NK-92 treated with Interleukin-12 subunit alpha and Interleukin-12 subunit beta, amount 100 ng/mL, for 24 hours (cell line): Measurements from ENCODE around the gene CA9.

Experiments
- DNase-seq: peaks from one replicate; lab custom pipeline; 2025; lab: John Stamatoyannopoulos, UW

Gene CA9

GRCh38 chr9:35675732-35676392, 2.1 kb downstream of the CA9 start:
- DNase-seq: no peak

GRCh38 chr9:35679091-35679490, 5.4 kb downstream of the CA9 start:
- DNase-seq: no peak

GRCh38 chr9:35679766-35680330, 6.1 kb downstream of the CA9 start:
- DNase-seq: no peak

DNA sequence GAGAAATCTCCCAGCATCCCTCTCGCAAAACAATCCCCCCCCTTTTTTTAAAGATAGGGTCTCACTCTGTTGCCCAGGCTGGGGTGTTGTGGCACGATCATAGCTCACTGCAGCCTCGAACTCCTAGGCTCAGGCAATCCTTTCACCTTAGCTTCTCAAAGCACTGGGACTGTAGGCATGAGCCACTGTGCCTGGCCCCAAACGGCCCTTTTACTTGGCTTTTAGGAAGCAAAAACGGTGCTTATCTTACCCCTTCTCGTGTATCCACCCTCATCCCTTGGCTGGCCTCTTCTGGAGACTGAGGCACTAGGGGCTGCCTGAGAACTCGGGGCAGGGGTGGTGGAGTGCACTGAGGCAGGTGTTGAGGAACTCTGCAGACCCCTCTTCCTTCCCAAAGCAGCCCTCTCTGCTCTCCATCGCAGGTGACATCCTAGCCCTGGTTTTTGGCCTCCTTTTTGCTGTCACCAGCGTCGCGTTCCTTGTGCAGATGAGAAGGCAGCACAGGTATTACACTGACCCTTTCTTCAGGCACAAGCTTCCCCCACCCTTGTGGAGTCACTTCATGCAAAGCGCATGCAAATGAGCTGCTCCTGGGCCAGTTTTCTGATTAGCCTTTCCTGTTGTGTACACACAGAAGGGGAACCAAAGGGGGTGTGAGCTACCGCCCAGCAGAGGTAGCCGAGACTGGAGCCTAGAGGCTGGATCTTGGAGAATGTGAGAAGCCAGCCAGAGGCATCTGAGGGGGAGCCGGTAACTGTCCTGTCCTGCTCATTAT, 6.8 kb downstream of the CA9 start:
- no peak for DNase-seq

- no peak for DNase-seq
Observed at GRCh38 chr9:35681341-35682002, 7.7 kb downstream of the CA9 start.

GRCh38 chr9:35682051-35682450, 8.3 kb downstream of the CA9 start:
- DNase-seq: no peak

DNA sequence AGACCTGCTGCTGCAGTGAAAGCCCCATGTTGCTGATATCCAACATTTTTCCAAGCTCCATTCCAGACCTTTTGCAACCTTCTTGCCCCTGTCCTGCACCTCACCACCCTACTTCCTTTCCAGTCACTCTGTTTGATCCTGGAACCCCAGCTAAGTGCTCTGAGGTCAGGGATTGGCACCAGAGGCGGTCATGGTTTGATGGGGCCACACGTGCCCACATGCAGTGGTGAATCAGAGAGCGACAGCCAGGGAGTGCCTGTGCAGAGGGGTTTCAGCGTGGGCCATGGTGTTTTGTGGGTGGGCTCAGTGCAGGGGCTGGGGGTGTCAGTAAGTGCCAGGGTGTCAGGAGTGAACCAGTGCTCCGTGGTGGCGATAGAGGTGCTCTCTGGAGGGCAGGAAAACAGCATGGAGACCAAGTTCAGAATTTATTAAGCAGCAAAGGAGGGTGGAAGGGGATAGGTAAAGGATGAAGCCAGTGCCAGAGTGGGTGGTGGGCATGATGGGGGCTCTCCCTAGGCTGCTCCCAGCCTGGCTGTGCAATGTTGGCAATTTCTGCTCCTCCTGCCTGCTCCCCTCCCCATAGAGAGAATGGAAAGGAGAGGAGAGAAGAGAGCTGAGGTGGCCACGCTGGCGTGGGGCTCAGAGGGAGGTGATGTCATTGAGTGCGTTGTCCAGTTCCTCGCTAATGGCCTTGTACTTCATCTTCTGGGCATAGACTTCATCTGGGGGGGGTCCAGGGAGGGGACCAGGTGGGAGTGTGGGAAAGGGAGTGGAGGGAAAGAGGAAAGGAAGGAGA, 9.0 kb downstream of the CA9 start:
- DNase-seq: no peak

- DNase-seq: no peak
Observed at GRCh38 chr9:35683323-35683722, 9.6 kb downstream of the CA9 start.

GRCh38 chr9:35684921-35685320, 11.2 kb downstream of the CA9 start:
- no peak for DNase-seq

DNA sequence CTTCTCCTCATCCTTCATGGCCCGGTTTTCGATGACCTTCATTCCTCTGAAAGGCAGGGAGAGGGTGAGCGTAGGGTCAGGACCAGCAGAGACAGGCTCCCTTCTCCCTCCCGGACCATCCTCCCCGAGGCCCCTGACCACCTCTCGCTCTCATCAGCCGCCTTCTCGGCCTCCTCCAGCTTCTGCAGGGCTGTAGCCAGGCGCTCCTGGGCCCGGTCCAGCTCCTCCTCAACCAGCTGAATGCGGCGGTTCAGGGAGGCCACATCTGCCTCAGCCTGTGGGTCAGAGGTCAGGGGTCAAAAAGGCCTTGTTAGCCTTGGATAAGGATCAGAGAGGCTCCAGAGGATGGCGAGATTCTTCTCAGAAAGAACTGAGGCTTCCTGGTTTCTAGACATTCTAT, 11.8 kb downstream of the CA9 start:
- no peak for DNase-seq

DNA sequence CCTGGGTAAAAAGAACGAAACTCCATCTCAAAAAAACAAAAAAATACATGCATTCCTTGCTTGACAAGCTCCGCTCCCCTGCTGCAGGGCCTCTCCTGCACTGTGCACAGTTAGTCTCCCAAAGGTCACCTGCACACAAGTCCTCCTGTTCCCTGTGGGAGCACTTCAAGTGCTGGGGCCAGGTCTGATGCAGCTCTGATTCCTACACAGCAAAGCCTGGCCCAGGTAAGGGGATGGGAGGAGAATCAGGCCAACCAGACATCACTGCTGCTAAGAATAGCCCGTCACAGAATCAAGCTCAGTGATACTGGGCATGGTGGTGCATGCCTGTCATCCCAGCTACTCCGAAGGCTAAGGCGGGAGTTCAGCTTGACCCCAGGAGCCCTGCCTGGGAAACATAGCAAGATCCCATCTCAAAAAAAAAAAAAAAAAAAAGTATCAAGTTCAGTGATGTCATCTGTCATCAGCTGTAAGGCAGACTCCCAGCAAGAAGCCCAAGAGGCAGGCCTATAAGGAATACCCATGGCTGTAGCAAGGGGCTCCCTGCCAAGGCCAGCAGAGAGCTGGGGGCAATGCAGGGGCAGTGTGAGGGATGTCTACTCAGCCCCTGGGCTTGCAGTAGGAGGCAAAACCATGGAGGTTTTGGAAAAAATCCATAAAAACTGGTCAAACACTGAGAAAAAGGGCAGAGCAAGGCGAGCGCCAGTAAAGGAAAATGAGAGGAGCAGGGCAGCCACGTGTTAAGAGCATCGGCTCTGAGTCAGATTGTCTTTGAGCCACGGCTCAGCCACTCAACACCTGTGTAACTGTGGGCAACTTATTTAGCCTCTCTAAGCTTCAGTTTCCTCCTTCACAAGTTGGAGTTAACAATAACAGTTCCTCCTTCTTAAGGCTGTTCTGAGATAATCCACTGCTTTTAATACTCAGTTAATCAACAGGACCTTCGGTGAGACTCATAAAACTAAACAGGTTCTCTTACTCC, 12.8 kb downstream of the CA9 start:
- DNase-seq: no peak

DNA sequence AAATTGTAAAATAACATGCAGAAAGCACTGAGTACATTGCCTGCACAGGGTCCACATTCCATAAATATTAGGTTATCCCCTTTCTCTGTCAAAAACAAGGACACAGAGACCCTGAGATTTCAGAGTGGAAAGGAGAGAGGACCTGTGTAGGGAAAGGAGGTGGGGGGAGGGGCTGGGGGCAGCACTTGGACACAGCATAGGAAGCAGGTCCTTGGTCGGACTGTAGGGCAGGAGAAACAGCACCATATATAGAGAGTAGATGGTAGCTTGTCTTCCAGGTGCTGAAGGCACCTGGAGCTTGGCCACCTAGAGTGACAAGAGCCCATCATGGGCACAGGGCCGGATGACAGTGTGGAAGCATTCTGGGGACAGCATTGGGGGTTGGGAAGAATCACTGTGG, 13.6 kb downstream of the CA9 start:
- DNase-seq: no peak

GRCh38 chr9:35687972-35688557, 14.3 kb downstream of the CA9 start:
- DNase-seq: no peak

GRCh38 chr9:35688558-35689541, 15.1 kb downstream of the CA9 start:
- no peak for DNase-seq

GRCh38 chr9:35689542-35690293, 16.0 kb downstream of the CA9 start, which contains the start of gene TPM2:
TSS of gene TPM2 (minus strand) at chr9:35689925. CDS start at chr9:35689817, 108 bp downstream.
- no peak for DNase-seq

GRCh38 chr9:35690294-35690613, 16.5 kb downstream of the CA9 start:
- no peak for DNase-seq

GRCh38 chr9:35690614-35691333, 17.0 kb downstream of the CA9 start:
- no peak for DNase-seq

DNA sequence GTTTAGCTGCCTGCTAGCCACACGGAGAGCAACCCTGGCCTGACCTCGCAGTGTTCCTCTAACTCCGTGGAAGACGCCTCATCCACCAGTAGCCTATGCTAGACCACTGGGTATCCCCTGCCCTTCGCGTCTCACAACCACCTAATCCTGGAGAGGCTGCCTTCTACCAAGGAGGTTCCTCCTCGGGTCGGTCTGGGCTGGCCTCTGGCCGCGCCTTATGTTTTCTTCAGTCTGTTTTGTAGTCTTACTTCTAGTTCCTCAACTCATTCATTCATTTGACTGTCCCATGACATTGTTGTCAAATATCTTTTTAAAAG, 17.6 kb downstream of the CA9 start:
- no peak for DNase-seq
